ENCODE results near the gene AASDH. TPM values are rescaled to one million over a fixed set of nuclear protein-coding genes. Genes with fewer than 3 reads are reported as not detected.
A peak's percentile ranks its signal among the peaks of the same experiment; 100 is the strongest.

The AASDH gene
- total and polyA plus RNA-seq, 4 experiments from 2014 or later: 19.2 to 23.7 (median 19.7) TPM

- intact Hi-C loops (cut with micrococcal nuclease): loop anchor here (1.0 kb wide), 1 partner anchor 353 kb away; the partner anchor contains the start of gene CEP135
- H3K4me3 ChIP-seq (ENCODE audit: low read length in 2 of 2): peak overlapping the region in 1 of 2 donors; percentile 6
Measured at GRCh38 chr4:56301181-56301996, 85.9 kb downstream of the AASDH start.

GRCh38 chr4:56298236-56298635 lies 89.1 kb downstream of the AASDH start:
- H3K9me3 ChIP-seq (ENCODE audit: control insufficient read depth in 1 of 2, low read length in 2 of 2): no peaks in the 10 kb centered on the region
- CTCF ChIA-PET (ENCODE audit: partially characterized antibody): interaction anchor here (1.0 to 1.7 kb wide), 2 partner anchors 12 to 350 kb away, joined by 3 to 5 read pairs; partner anchors contain the start of gene CEP135
- H3K27me3 ChIP-seq (ENCODE audit: insufficient read depth, low read length): no peaks in the 10 kb centered on the region
- no peak for DNase-seq
- Mint-ChIP-seq H3K4me1 (peaks cover 8 to 12% (median 9%) of the 10 kb centered on the region in 4 donors), H3K27me3 (no peaks in the 10 kb centered on the region), H3K27ac (no peak overlapping the region), H3K36me3 (no peaks in the 10 kb centered on the region), H3K4me3 (no peak overlapping the region), H3K9me3 (no peaks in the 10 kb centered on the region)
- H3K4me1 ChIP-seq (ENCODE audit: insufficient read depth, low read length): peaks cover 8% of the 10 kb centered on the region
- POLR2A ChIA-PET (ENCODE audit: partially characterized antibody): no interaction called here
- H3K4me3 ChIP-seq (ENCODE audit: low read length in 2 of 2): no peak overlapping the region
- H3K36me3 ChIP-seq (ENCODE audit: insufficient read depth, low read length): no peaks in the 10 kb centered on the region
- no peak overlapping the region for H3K27ac ChIP-seq (ENCODE audit: low read depth, low read length)
- intact Hi-C loops (cut with micrococcal nuclease): no loop called here

More at GRCh38 chr4:56301181-56301996, 85.9 kb downstream of the AASDH start:
- Mint-ChIP-seq H3K4me3 (peak overlapping the region; percentile 31 to 76 (median 61)), H3K36me3 (no peaks in the 10 kb centered on the region), H3K27me3 (peaks cover 0 to 5% of the 10 kb centered on the region in 2 donors), H3K27ac (peak overlapping the region in 3 of 7 donors; percentile 0 to 54 (median 9)), H3K4me1 (peaks cover 8% of the 10 kb centered on the region in 4 donors), H3K9me3 (no peaks in the 10 kb centered on the region)
- H3K4me1 ChIP-seq (ENCODE audit: insufficient read depth, low read length): peaks cover 8% of the 10 kb centered on the region
- H3K27me3 ChIP-seq (ENCODE audit: insufficient read depth, low read length): no peaks in the 10 kb centered on the region
- ChIA-PET POLR2A (ENCODE audit: partially characterized antibody) (interaction anchor here (0.6 to 2.0 kb wide), 2 partner anchors 353 to 354 kb away, joined by 3 to 7 read pairs; partner anchors contain the start of gene CEP135), CTCF (ENCODE audit: partially characterized antibody) (interaction anchor here (0.8 to 1.9 kb wide), 5 partner anchors 9 to 353 kb away, joined by 3 to 8 read pairs (median 5); partner anchors contain the start of gene CEP135)
- DNase-seq: peak; percentile 42 to 53 (median 53)
- H3K27ac ChIP-seq (ENCODE audit: low read depth, low read length): no peak overlapping the region
- H3K36me3 ChIP-seq (ENCODE audit: insufficient read depth, low read length): no peaks in the 10 kb centered on the region
- H3K9me3 ChIP-seq (ENCODE audit: control insufficient read depth in 1 of 2, low read length in 2 of 2): no peaks in the 10 kb centered on the region

- H3K4me3 Mint-ChIP-seq: peak overlapping the region in 1 of 8 donors; percentile 22
- no peak overlapping the region for H3K27ac ChIP-seq (ENCODE audit: low read depth, low read length)
- H3K27me3 ChIP-seq (ENCODE audit: insufficient read depth, low read length): no peaks in the 10 kb centered on the region
- H3K36me3 Mint-ChIP-seq: no peaks in the 10 kb centered on the region
- no peaks in the 10 kb centered on the region for H3K27me3 Mint-ChIP-seq
- no peaks in the 10 kb centered on the region for H3K9me3 ChIP-seq (ENCODE audit: control insufficient read depth in 1 of 2, low read length in 2 of 2)
- CTCF ChIA-PET (ENCODE audit: partially characterized antibody): interaction anchor here (1.0 to 1.7 kb wide), 2 partner anchors 12 to 350 kb away, joined by 3 to 5 read pairs; partner anchors contain the start of gene CEP135
- H3K36me3 ChIP-seq (ENCODE audit: insufficient read depth, low read length): no peaks in the 10 kb centered on the region
- H3K9me3 Mint-ChIP-seq: peaks cover 0 to 4% (median 0%) of the 10 kb centered on the region in 8 donors
- DNase-seq: no peak
- intact Hi-C loops (cut with micrococcal nuclease): no loop called here
- peaks cover 8% of the 10 kb centered on the region for H3K4me1 ChIP-seq (ENCODE audit: insufficient read depth, low read length)
- H3K4me1 Mint-ChIP-seq: peaks cover 8 to 12% (median 9%) of the 10 kb centered on the region in 4 donors
- H3K4me3 ChIP-seq (ENCODE audit: low read length in 2 of 2): no peak overlapping the region
- no peak overlapping the region for H3K27ac Mint-ChIP-seq
- POLR2A ChIA-PET (ENCODE audit: partially characterized antibody): no interaction called here
Measured at GRCh38 chr4:56297776-56298175, 89.5 kb downstream of the AASDH start.

- H3K4me1 ChIP-seq (ENCODE audit: insufficient read depth, low read length): peaks cover 8% of the 10 kb centered on the region
- ChIA-PET CTCF (ENCODE audit: partially characterized antibody) (no interaction called here), POLR2A (ENCODE audit: partially characterized antibody) (no interaction called here)
- intact Hi-C loops (cut with micrococcal nuclease): no loop called here
- no peaks in the 10 kb centered on the region for H3K9me3 ChIP-seq (ENCODE audit: control insufficient read depth in 1 of 2, low read length in 2 of 2)
- no peak overlapping the region for H3K27ac ChIP-seq (ENCODE audit: low read depth, low read length)
- Mint-ChIP-seq H3K4me1 (peaks cover 8 to 11% (median 9%) of the 10 kb centered on the region in 4 donors), H3K27me3 (no peaks in the 10 kb centered on the region), H3K36me3 (no peaks in the 10 kb centered on the region), H3K9me3 (peaks cover 0 to 9% (median 3%) of the 10 kb centered on the region in 8 donors), H3K4me3 (peak overlapping the region in 1 of 8 donors; percentile 35), H3K27ac (peak overlapping the region in 1 of 7 donors; percentile 9)
- no peak for DNase-seq
- no peaks in the 10 kb centered on the region for H3K27me3 ChIP-seq (ENCODE audit: insufficient read depth, low read length)
- H3K4me3 ChIP-seq (ENCODE audit: low read length in 2 of 2): no peak overlapping the region
- no peaks in the 10 kb centered on the region for H3K36me3 ChIP-seq (ENCODE audit: insufficient read depth, low read length)
Measured at GRCh38 chr4:56296526-56296925, 90.8 kb downstream of the AASDH start.

GRCh38 chr4:56293121-56293520 lies 94.2 kb downstream of the AASDH start:
- POLR2A ChIA-PET (ENCODE audit: partially characterized antibody): no interaction called here
- no peak overlapping the region for H3K27ac ChIP-seq (ENCODE audit: low read depth, low read length)
- H3K27me3 ChIP-seq (ENCODE audit: insufficient read depth, low read length): no peaks in the 10 kb centered on the region
- no peaks in the 10 kb centered on the region for H3K27me3 Mint-ChIP-seq
- no peak overlapping the region for H3K4me3 Mint-ChIP-seq
- CTCF ChIA-PET (ENCODE audit: partially characterized antibody): interaction anchor here (1.1 kb wide), 1 partner anchor 9 kb away, joined by 3 read pairs; no protein-coding TSS in a partner anchor
- H3K4me1 Mint-ChIP-seq: peaks cover 9 to 16% (median 12%) of the 10 kb centered on the region in 4 donors
- DNase-seq: no peak
- intact Hi-C loops (cut with micrococcal nuclease): no loop called here
- H3K36me3 Mint-ChIP-seq: no peaks in the 10 kb centered on the region
- peaks cover 6% of the 10 kb centered on the region for H3K4me1 ChIP-seq (ENCODE audit: insufficient read depth, low read length)
- peaks cover 0 to 9% (median 3%) of the 10 kb centered on the region in 8 donors for H3K9me3 Mint-ChIP-seq
- H3K4me3 ChIP-seq (ENCODE audit: low read length in 2 of 2): no peak overlapping the region
- no peaks in the 10 kb centered on the region for H3K36me3 ChIP-seq (ENCODE audit: insufficient read depth, low read length)
- H3K9me3 ChIP-seq (ENCODE audit: control insufficient read depth in 1 of 2, low read length in 2 of 2): no peaks in the 10 kb centered on the region
- no peak overlapping the region for H3K27ac Mint-ChIP-seq

- Histone ChIP-seq H3K4me3 (ENCODE audit: low read length in 2 of 2) (no peak overlapping the region), H3K27me3 (ENCODE audit: insufficient read depth, low read length) (no peaks in the 10 kb centered on the region), H3K36me3 (ENCODE audit: insufficient read depth, low read length) (no peaks in the 10 kb centered on the region), H3K27ac (ENCODE audit: low read depth, low read length) (no peak overlapping the region), H3K9me3 (ENCODE audit: control insufficient read depth in 1 of 2, low read length in 2 of 2) (no peaks in the 10 kb centered on the region), H3K4me1 (ENCODE audit: insufficient read depth, low read length) (peaks cover 6% of the 10 kb centered on the region)
- Mint-ChIP-seq H3K4me3 (peak overlapping the region; percentile 50 to 79 (median 63)), H3K4me1 (peaks cover 9 to 13% (median 11%) of the 10 kb centered on the region in 4 donors), H3K27me3 (no peaks in the 10 kb centered on the region), H3K36me3 (no peaks in the 10 kb centered on the region), H3K27ac (peak overlapping the region in 6 of 7 donors; percentile 9 to 82 (median 45)), H3K9me3 (peaks cover 0 to 9% (median 3%) of the 10 kb centered on the region in 8 donors)
- POLR2A ChIA-PET (ENCODE audit: partially characterized antibody): no interaction called here
- intact Hi-C loops (cut with micrococcal nuclease): no loop called here
- CTCF ChIA-PET (ENCODE audit: partially characterized antibody): no interaction called here
- DNase-seq: no peak
Measured at GRCh38 chr4:56289934-56290333, 97.4 kb downstream of the AASDH start.

- H3K27me3 ChIP-seq (ENCODE audit: insufficient read depth, low read length): no peaks in the 10 kb centered on the region
- H3K36me3 ChIP-seq (ENCODE audit: insufficient read depth, low read length): no peaks in the 10 kb centered on the region
- Mint-ChIP-seq H3K27me3 (no peaks in the 10 kb centered on the region), H3K9me3 (peaks cover 0 to 12% (median 3%) of the 10 kb centered on the region in 8 donors), H3K36me3 (no peaks in the 10 kb centered on the region), H3K4me3 (no peak overlapping the region), H3K27ac (no peak overlapping the region), H3K4me1 (peaks cover 9 to 13% (median 11%) of the 10 kb centered on the region in 4 donors)
- H3K4me3 ChIP-seq (ENCODE audit: low read length in 2 of 2): no peak overlapping the region
- CTCF ChIA-PET (ENCODE audit: partially characterized antibody): no interaction called here
- intact Hi-C loops (cut with micrococcal nuclease): no loop called here
- POLR2A ChIA-PET (ENCODE audit: partially characterized antibody): no interaction called here
- no peak overlapping the region for H3K27ac ChIP-seq (ENCODE audit: low read depth, low read length)
- DNase-seq: no peak
- no peaks in the 10 kb centered on the region for H3K9me3 ChIP-seq (ENCODE audit: control insufficient read depth in 1 of 2, low read length in 2 of 2)
- H3K4me1 ChIP-seq (ENCODE audit: insufficient read depth, low read length): peaks cover 6% of the 10 kb centered on the region
Measured at GRCh38 chr4:56288663-56289062, 98.6 kb downstream of the AASDH start.
